Neural cell (in vitro differentiated cells): ENCODE data around the gene GSG1L2. TPM values are rescaled to one million over a fixed set of nuclear protein-coding genes. Genes with fewer than 3 reads are reported as not detected.

Source experiments
- H2AFZ ChIP-seq: fragments of 200-600, 300-800 bp; sonication (generic), shearing (Covaris generic); 2 replicates; pipeline ENCODE4 v1.6.0; 2014; ENCODE audit warnings: low read depth, mild to moderate bottlenecking, antibody characterized with exemption, low read length, moderate library complexity
- H3F3A ChIP-seq: fragments of 200-600 bp; shearing (Covaris generic); 2 replicates; pipeline ENCODE4 v1.6.1; 2016; ENCODE audit warnings: mild to moderate bottlenecking, moderate library complexity, mixed read lengths, antibody characterized with exemption, low read length; ENCODE audit not compliant: insufficient read depth, poor library complexity, severe bottlenecking
- H3K27ac ChIP-seq: fragments of 200-600, 300-800 bp; sonication (generic), shearing (Covaris generic); 2 replicates; pipeline ENCODE4 v1.5.1; 2014; ENCODE audit warnings: mild to moderate bottlenecking, low read length, moderate library complexity
- H3K27me3 ChIP-seq: fragments of 300-800, 200-600 bp; sonication (generic), shearing (Covaris generic); 2 replicates; pipeline ENCODE4 v1.6.0; 2014; ENCODE audit warnings: mild to moderate bottlenecking, low read depth, low read length, moderate library complexity; ENCODE audit not compliant: insufficient read depth
- H3K36me3 ChIP-seq: fragments of 300-800, 200-600 bp; sonication (generic), shearing (Covaris generic); 2 replicates; pipeline ENCODE4 v1.5.1; 2014; ENCODE audit warnings: mild to moderate bottlenecking, antibody characterized with exemption, low read length, moderate library complexity; ENCODE audit not compliant: insufficient read depth
- H3K4me2 ChIP-seq: fragments of 300-800, 200-600 bp; sonication (generic), shearing (Covaris generic); 2 replicates; pipeline ENCODE4 v1.6.0; 2014; ENCODE audit warnings: mild to moderate bottlenecking, low read length
- H3K4me3 ChIP-seq: fragments of 300-800, 200-600 bp; sonication (generic), shearing (Covaris generic); 2 replicates; pipeline ENCODE4 v1.5.1; 2014; ENCODE audit warnings: mild to moderate bottlenecking, low read length, moderate library complexity
- H3K79me2 ChIP-seq: fragments of 200-600 bp; shearing (Covaris generic); replicated peaks from 2 replicates; pipeline ENCODE4 v1.6.0; 2014; ENCODE audit warnings: mild to moderate bottlenecking, low read length, moderate library complexity; ENCODE audit not compliant: insufficient read depth
- H3K9ac ChIP-seq: fragments of 300-800, 200-600 bp; sonication (generic), shearing (Covaris generic); 2 replicates; pipeline ENCODE4 v1.6.1; 2016; ENCODE audit warnings: mild to moderate bottlenecking, low read length, mixed read lengths
- H3K9me2 ChIP-seq: fragments of 200-600 bp; shearing (Covaris generic); 2 replicates; pipeline ENCODE4 v1.6.1; 2016; ENCODE audit warnings: mild to moderate bottlenecking, low read length, mixed read lengths; ENCODE audit not compliant: insufficient read depth
- H3K9me3 ChIP-seq: fragments of 200-600, 300-800 bp; sonication (generic), shearing (Covaris generic); 2 replicates; pipeline ENCODE4 v1.6.1; 2016; ENCODE audit warnings: mild to moderate bottlenecking, mixed run types, low read length, moderate library complexity, mixed read lengths
- H4K20me1 ChIP-seq: fragments of 200-600 bp; shearing (Covaris generic); 2 replicates; pipeline ENCODE4 v1.6.1; 2016; ENCODE audit warnings: mild to moderate bottlenecking, mixed run types; ENCODE audit not compliant: insufficient read depth
- CTCF ChIP-seq: fragments of 450-650 bp; IDR thresholded peaks from 2 replicates; pipeline ENCODE4 v1.5.1; 2014; ENCODE audit warnings: antibody characterized with exemption, mild to moderate bottlenecking, moderate library complexity; ENCODE audit not compliant: poor library complexity, severe bottlenecking
- EP300 ChIP-seq: fragments of 450-650 bp; conservative IDR thresholded peaks from 2 replicates; pipeline ENCODE4 v1.6.1; 2014; ENCODE audit warnings: antibody characterized with exemption, mild to moderate bottlenecking, moderate library complexity; ENCODE audit not compliant: poor library complexity, severe bottlenecking
- EZH2 ChIP-seq: fragments of 200-600, 300-800 bp; shearing (Covaris generic), sonication (generic); IDR thresholded peaks from 2 replicates; pipeline ENCODE4 v1.6.1; 2014; ENCODE audit warnings: antibody characterized with exemption, low read length, borderline replicate concordance, mild to moderate bottlenecking; ENCODE audit not compliant: insufficient read depth, poor library complexity, severe bottlenecking
- MXI1 ChIP-seq: fragments of 450-650 bp; conservative IDR thresholded peaks from 2 replicates; pipeline ENCODE4 v1.6.1; 2014; ENCODE audit warnings: antibody characterized with exemption, mild to moderate bottlenecking; ENCODE audit not compliant: poor library complexity, severe bottlenecking
- POLR2AphosphoS5 ChIP-seq: IDR thresholded peaks from 2 replicates; pipeline ENCODE4 v1.6.1; 2012
- RAD21 ChIP-seq: fragments of 450-650 bp; conservative IDR thresholded peaks from 2 replicates; pipeline ENCODE4 v1.6.1; 2014; ENCODE audit warnings: antibody characterized with exemption, mild to moderate bottlenecking, moderate library complexity
- REST ChIP-seq: IDR thresholded peaks from 2 replicates; pipeline ENCODE4 v1.6.1; 2012; ENCODE audit warnings: borderline replicate concordance
- SMC3 ChIP-seq: fragments of 450-650 bp; conservative IDR thresholded peaks from 2 replicates; pipeline ENCODE4 v1.6.1; 2014; ENCODE audit warnings: antibody characterized with exemption, mild to moderate bottlenecking, moderate library complexity; ENCODE audit not compliant: poor library complexity
- TAF1 ChIP-seq: IDR thresholded peaks from 2 replicates; pipeline ENCODE4 v1.6.1; 2012; ENCODE audit warnings: low read depth
- polyA plus RNA-seq: library from polyadenylated mRNA; depleted of rRNA; stranded (reverse); fragments of >200 nt; gene quantifications from 2 replicates; pipeline ENCODE4 v1.2.3, GENCODE V29; 2014

The GSG1L2 gene
- polyA plus RNA-seq, 1 donor from 2014 or later = not detected

GRCh38 chr17:9772658-9773057, 49.2 kb downstream of the GSG1L2 start:
- Histone ChIP-seq H3K9me3 (no peaks in the 10 kb centered on the region), H4K20me1 (no peaks in the 10 kb centered on the region), H3K27ac (no peak overlapping the region), H2AFZ (no peak overlapping the region), H3K4me2 (no peak overlapping the region), H3K36me3 (no peaks in the 10 kb centered on the region), H3K27me3 (no peaks in the 10 kb centered on the region), H3F3A (no peaks in the 10 kb centered on the region), H3K9ac (no peak overlapping the region), H3K4me3 (no peak overlapping the region), H3K79me2 (no peaks in the 10 kb centered on the region), H3K9me2 (no peaks in the 10 kb centered on the region)
- TF ChIP-seq EZH2 (no peak), CTCF (no peak), TAF1 (no peak), SMC3 (no peak), MXI1 (no peak), RAD21 (no peak), EP300 (no peak), REST (no peak), POLR2AphosphoS5 (no peak)

GRCh38 chr17:9771465-9771864, 50.4 kb downstream of the GSG1L2 start:
- Histone ChIP-seq H2AFZ (no peak overlapping the region), H3K9ac (no peak overlapping the region), H3K9me3 (no peaks in the 10 kb centered on the region), H3K9me2 (no peaks in the 10 kb centered on the region), H3F3A (no peaks in the 10 kb centered on the region), H3K4me3 (no peak overlapping the region), H3K36me3 (no peaks in the 10 kb centered on the region), H3K27ac (no peak overlapping the region), H4K20me1 (no peaks in the 10 kb centered on the region), H3K79me2 (no peaks in the 10 kb centered on the region), H3K27me3 (no peaks in the 10 kb centered on the region), H3K4me2 (no peak overlapping the region)
- TF ChIP-seq CTCF = no peak
- TF ChIP-seq EP300 = no peak
- TF ChIP-seq POLR2AphosphoS5 = no peak
